ENCODE measurements around the gene CPA2.

CPA2 gene

GRCh38 chr7:130286881-130287280, 20.2 kb downstream of the CPA2 start:
- no peak for DNase-seq

- no peak for DNase-seq
Observed at GRCh38 chr7:130288168-130288567, 21.5 kb downstream of the CPA2 start.

- DNase-seq = no peak
Observed at GRCh38 chr7:130288829-130289228, 22.2 kb downstream of the CPA2 start.

GRCh38 chr7:130289478-130289877, 22.8 kb downstream of the CPA2 start:
- no peak for DNase-seq

DNA sequence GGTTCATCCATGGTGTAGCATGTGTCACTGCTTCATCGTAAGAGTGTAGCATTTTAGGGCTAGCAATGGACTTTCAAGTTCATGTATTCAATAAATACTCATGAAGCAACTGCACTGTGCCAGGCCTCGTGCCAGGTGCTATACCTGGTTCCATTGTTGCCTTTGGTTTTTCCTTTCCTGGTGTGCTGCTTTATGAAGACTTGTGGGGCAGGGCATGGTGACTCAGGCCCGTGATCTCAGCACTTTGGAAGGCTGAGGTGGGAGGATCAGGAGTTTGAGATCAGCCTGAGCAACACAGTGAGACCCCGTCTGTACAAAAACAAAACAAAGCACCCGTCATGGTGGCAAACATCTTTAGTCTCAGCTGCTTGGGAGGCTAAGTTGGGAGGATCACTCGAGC, 24.1 kb downstream of the CPA2 start:
- DNase-seq = no peak

DNA sequence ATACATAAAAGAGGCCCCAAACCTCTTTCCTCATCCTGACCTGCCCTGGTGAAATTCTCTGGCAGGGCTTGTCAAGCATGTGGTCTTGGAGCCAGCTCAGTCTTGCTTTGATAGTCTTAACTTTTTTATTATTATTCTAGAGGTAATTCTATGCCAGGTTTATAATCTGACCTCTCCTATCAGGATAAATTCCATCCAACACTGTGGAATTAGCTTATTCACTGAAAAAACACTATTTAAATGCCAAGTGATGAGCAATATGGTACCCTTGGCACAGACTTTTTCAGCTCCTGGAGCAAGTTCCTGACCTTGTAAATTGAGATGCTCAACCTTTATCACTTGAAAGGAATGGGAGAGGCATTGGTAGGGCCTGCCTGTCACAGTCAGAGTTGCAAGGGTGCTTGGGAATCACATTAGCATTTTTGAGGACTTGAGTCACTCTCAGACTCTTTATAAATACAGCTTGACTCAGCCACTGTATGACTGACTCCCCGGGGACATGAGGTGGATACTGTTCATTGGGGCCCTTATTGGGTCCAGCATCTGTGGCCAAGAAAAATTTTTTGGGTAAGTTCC, 26.1 kb downstream of the CPA2 start, which contains the start of gene CPA4:
TSS of gene CPA4 (plus strand) at position 480 of the 576 bp plus-strand sequence. CDS start at position 500, 20 bp downstream.
- no peak for DNase-seq

- DNase-seq = no peak
Observed at GRCh38 chr7:130293521-130293920, 26.9 kb downstream of the CPA2 start.

GRCh38 chr7:130294314-130294713, 27.7 kb downstream of the CPA2 start:
- no peak for DNase-seq

DNA sequence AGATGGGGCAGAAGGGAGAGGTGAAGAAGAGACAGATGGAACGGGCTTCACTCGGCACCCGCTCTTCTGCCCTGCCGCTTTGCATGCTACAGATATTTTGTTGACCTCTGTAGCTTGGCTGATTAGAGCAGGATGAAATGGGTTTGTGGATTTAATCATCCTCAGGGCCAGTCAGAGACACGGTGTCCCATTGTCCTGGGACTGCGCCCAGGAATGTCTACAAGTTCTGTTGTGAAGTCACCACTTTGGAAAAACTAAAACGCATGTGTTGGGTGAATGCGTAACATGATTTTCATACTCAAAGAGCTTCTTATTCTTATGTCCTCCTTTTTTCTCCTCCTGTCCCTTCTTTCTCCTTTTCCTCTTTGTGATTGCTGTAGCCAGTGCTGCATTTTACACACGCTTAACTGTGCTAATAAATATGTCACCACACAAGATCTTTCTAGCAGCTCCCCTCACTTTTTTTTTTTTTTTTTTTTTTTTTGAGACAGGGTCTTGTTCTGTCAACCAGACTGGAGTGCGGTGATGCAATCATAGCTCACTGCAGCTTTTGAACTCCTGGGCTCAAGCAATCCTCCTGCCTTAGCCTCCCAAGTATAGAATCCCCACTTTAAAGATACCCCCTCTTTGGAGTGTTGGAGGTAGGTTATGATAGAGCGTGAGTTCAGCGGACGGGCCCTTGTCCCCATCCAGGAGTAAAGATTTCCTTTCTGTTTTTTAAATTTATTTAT, 29.7 kb downstream of the CPA2 start:
- no peak for DNase-seq

DNA sequence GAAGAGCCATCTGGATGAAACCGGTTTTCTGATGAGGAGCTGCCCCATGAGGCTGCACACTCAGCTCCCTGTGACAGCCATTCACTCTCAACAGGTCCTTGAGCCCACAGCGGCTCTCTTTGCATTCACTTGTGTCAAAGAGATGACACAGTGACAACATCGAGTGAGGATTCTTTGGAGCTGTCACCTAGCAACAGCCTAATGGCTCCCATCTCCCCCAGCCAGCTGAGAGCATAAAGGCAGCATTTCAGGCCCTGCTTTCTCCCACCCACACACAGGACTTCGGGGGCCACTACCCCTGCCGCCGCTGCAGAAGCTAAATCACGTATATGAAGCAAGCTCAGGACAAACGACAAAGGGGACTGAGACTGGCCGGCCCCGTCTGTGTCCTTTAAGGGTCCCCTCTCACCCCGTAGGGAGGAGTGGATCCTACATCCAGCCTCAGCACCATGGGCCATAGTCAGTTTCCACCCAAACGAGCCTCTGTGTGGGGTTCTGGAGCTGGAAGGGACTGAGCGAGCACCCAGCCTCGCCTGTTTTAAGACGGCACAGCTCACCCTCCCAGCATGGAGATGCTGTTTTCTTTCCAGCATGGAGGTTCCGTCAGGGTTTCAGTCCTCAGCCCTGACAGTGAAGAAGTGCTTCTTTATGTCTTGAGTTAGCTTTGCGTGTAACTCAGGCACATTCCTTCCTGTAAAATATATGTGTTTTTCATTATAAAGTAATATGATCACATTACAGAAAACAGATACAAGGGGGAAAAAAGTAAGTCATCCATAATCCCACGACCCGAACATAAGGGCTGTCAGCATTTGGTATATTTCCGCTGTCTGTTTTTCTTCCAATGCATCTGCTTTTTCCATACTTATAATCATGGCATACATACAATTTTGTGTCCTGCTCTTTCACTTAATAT, 31.2 kb downstream of the CPA2 start:
- no peak for DNase-seq

GRCh38 chr7:130298544-130299326, 32.1 kb downstream of the CPA2 start:
- no peak for DNase-seq

DNA sequence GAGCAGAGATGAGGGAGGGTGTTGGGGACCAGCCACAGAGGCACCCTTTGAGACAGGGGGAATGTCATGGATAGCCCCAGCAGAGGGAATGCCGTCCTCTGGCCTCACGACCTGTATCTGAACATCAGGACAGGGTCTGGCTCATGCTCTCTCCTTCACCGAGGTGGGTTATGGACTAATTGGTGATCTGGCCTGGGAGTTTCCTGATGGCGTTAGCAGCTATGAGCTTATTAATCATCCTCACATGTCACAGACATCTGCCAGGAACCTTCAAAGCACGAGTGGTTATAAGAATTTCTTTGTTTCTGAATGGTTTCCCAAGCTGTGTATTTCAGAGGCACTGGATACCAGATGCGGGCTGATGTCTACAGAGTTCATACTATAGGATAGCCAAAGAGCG, 33.2 kb downstream of the CPA2 start:
- no peak for DNase-seq

DNA sequence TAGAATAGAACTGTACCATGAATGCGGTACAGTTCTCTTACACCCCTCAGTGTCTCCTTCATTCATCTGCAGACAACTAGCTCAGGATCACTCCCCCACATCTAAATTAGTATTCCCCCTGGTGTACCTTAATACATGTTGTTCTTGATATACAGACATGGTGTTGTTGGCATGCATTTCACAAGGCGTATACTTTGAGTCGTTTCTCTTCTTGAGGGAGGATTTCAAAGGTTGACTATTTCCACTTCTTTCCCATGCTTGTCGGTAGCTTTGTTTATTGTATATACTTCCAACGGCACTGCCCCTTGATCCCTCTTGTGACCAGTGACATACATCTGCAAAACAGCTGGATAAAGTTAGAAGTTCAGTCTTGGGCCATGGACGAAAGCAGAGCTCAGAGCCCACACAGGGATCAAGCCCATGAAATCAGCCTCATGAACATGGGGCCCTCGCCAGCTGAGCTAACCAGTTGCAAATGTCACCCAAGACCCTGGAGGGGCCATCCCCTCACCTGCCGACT, 34.9 kb downstream of the CPA2 start:
- DNase-seq = no peak

DNA sequence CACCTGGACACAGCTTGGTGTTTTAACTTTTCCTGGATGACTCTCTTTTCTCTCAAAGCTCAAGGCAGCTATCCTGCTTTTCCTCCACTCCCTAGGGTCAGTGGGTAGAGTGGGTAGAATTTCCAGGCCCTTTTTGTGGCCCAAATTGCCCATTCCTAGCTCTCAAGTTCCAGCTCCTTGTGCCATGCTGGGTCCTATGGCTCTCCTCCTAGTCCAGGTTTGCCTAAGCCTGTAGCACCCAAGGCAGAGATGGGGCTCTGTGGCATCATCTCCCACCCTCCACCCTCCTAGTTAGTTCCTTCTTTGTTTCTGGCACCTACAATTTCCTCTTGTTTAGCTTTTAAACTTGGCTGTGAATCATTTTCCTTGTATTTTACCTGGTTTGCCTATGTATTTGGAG, 36.0 kb downstream of the CPA2 start:
- DNase-seq = no peak

DNA sequence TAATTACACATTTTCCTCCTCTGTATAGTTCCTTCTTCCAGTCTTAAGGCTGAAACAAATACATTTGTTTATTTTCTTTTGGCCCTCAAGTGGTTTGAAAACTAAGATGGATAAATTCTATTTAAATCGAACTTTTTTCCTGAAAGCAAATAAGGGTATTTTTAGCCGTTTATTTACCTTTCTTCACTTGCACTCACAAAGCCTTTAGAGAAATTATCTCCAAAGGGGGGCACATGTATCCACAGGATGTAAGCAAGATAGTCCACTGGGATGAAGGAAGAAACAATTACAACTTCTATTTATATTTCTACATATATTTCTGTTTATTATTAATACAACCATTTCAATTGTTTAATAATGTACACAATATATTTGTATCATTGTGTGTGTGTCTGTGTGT, 36.5 kb downstream of the CPA2 start:
- DNase-seq = no peak

- no peak for DNase-seq
Observed at GRCh38 chr7:130303551-130303950, 36.9 kb downstream of the CPA2 start.

- DNase-seq = no peak
Observed at GRCh38 chr7:130303982-130304381, 37.3 kb downstream of the CPA2 start.

- no peak for DNase-seq
Observed at GRCh38 chr7:130304878-130305277, 38.2 kb downstream of the CPA2 start.

- DNase-seq = no peak
Observed at GRCh38 chr7:130305433-130306042, 38.9 kb downstream of the CPA2 start.

DNA sequence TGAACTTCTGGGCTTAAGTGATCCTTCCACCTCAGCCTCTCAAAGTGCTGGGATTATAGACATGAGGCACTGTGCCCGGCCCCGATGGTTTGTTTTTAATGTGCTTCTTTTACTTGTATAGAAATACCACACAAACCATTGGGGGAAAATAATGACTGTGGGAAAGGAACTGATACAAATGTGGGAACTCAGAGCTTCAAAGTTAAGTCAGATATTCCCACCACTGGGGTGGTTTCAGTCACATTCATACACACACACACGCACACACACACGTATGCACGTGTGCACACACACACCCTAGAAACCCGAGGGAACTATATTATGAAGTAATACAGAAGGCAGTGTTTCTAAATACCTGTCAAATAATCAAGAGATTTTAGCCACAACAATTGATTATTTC, 43.3 kb downstream of the CPA2 start:
- DNase-seq = no peak

DNA sequence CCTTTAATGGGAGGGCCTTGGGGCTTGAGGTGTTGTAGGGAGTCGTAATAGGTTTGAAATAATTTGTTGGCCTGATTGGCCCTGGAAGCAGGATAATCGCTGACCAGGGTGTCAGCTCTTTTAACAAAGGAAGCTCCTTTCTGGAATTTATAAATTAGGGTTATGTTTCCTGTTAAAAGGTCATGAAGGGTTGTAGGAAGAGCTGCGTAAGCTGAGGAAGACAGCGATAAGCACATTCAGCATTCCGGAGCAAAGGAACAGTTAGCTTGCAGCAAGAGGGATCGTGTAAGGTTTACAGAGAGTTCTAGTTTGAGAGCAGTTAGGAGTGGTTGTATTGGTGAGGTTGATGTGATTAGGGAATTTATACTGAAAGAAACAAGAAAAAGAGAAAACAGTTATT, 47.6 kb downstream of the CPA2 start:
- DNase-seq = no peak

DNA sequence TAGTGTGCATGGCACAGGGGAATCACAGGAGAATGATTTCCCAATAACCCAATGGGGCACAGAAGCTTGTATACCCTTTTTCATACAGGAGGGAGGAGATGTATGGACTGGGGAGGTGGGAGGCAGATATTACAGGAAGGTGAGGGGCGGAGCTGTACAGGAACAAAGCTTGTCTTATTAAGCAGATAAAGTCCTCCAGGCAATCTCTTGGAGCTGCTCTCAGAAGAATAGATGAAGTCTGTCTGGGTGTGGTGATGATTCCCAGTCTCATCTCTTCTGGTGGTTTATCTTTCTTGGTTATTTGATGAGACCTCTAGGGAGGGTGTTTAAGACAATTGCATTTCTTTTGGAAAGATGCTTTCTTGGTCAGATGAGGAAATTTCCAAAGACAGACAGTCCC, 52.9 kb downstream of the CPA2 start:
- no peak for DNase-seq

Data from cerebellar nuclear complex (tissue), 1 donor.